ENCODE results near the gene ABCF3.
A peak's percentile ranks its signal among the peaks of the same experiment; 100 is the strongest.
"Not testable (repeated sequence)": the region's sequence is repeated elsewhere in the genome, so short reads cannot be mapped to it uniquely, and the experiment has no call there.

Gene ABCF3

DNA sequence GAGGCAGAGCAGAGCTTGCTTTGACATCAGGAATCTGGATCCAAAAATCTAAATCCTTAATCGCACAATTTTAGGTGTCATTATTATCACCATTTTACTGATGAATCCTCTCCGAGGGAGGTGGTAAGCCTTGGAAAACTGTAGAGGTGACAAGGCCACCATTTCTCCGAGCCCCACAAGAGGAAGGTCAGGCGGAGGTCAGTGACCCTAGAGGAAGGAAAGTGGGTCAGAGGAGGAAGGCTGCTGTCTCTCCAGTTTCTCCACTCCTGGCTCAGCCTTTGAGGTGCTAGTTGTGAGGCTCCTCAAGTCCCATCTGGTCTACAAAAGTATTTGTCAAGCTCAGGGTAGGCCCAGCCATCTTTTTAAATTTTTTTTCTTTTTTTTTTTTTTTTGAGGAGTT, 27.6 kb upstream of the ABCF3 start (continued):
- TF ChIP-seq, protein P1, sequence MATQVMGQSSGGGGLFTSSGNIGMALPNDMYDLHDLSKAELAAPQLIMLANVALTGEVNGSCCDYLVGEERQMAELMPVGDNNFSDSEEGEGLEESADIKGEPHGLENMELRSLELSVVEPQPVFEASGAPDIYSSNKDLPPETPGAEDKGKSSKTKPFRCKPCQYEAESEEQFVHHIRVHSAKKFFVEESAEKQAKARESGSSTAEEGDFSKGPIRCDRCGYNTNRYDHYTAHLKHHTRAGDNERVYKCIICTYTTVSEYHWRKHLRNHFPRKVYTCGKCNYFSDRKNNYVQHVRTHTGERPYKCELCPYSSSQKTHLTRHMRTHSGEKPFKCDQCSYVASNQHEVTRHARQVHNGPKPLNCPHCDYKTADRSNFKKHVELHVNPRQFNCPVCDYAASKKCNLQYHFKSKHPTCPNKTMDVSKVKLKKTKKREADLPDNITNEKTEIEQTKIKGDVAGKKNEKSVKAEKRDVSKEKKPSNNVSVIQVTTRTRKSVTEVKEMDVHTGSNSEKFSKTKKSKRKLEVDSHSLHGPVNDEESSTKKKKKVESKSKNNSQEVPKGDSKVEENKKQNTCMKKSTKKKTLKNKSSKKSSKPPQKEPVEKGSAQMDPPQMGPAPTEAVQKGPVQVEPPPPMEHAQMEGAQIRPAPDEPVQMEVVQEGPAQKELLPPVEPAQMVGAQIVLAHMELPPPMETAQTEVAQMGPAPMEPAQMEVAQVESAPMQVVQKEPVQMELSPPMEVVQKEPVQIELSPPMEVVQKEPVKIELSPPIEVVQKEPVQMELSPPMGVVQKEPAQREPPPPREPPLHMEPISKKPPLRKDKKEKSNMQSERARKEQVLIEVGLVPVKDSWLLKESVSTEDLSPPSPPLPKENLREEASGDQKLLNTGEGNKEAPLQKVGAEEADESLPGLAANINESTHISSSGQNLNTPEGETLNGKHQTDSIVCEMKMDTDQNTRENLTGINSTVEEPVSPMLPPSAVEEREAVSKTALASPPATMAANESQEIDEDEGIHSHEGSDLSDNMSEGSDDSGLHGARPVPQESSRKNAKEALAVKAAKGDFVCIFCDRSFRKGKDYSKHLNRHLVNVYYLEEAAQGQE (tag by site-specific recombination; IDR thresholded peaks at IDR 0.05), result no peak
- TF ChIP-seq, protein P2, sequence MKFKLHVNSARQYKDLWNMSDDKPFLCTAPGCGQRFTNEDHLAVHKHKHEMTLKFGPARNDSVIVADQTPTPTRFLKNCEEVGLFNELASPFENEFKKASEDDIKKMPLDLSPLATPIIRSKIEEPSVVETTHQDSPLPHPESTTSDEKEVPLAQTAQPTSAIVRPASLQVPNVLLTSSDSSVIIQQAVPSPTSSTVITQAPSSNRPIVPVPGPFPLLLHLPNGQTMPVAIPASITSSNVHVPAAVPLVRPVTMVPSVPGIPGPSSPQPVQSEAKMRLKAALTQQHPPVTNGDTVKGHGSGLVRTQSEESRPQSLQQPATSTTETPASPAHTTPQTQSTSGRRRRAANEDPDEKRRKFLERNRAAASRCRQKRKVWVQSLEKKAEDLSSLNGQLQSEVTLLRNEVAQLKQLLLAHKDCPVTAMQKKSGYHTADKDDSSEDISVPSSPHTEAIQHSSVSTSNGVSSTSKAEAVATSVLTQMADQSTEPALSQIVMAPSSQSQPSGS (tag by site-specific recombination; IDR thresholded peaks at IDR 0.05; ENCODE audit: low read depth), result no peak
- TF ChIP-seq SCRT1 (tag by site-specific recombination; IDR thresholded peaks at IDR 0.05; ENCODE audit: borderline replicate concordance), result no peak
- TF ChIP-seq, protein P3, sequence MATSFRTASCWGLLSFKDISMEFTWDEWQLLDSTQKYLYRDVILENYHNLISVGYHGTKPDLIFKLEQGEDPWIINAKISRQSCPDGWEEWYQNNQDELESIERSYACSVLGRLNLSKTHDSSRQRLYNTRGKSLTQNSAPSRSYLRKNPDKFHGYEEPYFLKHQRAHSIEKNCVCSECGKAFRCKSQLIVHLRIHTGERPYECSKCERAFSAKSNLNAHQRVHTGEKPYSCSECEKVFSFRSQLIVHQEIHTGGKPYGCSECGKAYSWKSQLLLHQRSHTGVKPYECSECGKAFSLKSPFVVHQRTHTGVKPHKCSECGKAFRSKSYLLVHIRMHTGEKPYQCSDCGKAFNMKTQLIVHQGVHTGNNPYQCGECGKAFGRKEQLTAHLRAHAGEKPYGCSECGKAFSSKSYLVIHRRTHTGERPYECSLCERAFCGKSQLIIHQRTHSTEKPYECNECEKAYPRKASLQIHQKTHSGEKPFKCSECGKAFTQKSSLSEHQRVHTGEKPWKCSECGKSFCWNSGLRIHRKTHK (tag by site-specific recombination; IDR thresholded peaks at IDR 0.05), result no peak
- no peak for TF ChIP-seq GLI2 (tag by site-specific recombination; IDR thresholded peaks at IDR 0.05; ENCODE audit: borderline replicate concordance, low read depth)
- TF ChIP-seq ZNF248 (tag by site-specific recombination; IDR thresholded peaks at IDR 0.05), result no peak
- TF ChIP-seq, protein P4, sequence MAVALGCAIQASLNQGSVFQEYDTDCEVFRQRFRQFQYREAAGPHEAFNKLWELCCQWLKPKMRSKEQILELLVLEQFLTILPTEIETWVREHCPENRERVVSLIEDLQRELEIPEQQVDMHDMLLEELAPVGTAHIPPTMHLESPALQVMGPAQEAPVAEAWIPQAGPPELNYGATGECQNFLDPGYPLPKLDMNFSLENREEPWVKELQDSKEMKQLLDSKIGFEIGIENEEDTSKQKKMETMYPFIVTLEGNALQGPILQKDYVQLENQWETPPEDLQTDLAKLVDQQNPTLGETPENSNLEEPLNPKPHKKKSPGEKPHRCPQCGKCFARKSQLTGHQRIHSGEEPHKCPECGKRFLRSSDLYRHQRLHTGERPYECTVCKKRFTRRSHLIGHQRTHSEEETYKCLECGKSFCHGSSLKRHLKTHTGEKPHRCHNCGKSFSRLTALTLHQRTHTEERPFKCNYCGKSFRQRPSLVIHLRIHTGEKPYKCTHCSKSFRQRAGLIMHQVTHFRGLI (tag by site-specific recombination; IDR thresholded peaks at IDR 0.05), result no peak
- no peak for TF ChIP-seq ZNF202 (tag by site-specific recombination; IDR thresholded peaks at IDR 0.05; ENCODE audit: borderline replicate concordance)
- no peak for TF ChIP-seq ZNF670 (tag by site-specific recombination; IDR thresholded peaks at IDR 0.05; ENCODE audit: low read depth)
- TF ChIP-seq ZNF473 (tag by site-specific recombination; IDR thresholded peaks at IDR 0.05), result no peak

DNA sequence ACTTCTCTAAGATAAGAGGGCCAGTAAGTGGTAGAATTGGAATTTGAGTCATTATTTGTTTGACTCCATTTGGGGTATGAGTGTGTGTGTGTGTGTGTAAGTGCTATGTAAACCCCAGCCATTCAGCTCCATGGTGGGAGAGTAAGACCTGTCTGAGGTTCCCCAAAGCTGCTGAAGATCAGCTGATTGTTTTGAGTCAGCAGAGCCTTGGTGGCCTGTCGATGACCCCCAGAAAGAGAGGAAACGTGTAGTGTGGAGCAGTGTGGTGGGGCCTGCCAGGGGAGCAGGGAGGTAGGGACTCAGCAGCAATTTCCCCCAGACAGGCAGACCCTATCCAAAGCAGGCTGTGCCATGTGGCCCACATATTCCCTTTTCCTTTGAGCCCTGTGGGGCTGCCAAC, 25.5 kb upstream of the ABCF3 start:
- Histone ChIP-seq H3K27ac (ENCODE audit: extremely low read depth, low read depth, low read length) (no peak overlapping the region), H3K9me3 (ENCODE audit: control insufficient read depth, insufficient read depth, low read depth, low read length) (no peaks in the 10 kb centered on the region), H3K36me3 (ENCODE audit: control insufficient read depth in 2 of 2, insufficient read depth in 1 of 2, low read length in 2 of 2) (peaks cover 0 to 49% of the 10 kb centered on the region in 2 experiments; a peak in 2 of 3 replicates), H3K4me3 (ENCODE audit: low read depth, low read length) (no peak overlapping the region), H3K4me1 (ENCODE audit: control insufficient read depth, insufficient read depth, low read length) (no peaks in the 10 kb centered on the region)
- ChIA-PET POLR2A (interaction anchor here (1.6 kb wide), 1 partner anchor 14 kb away, joined by 5 read pairs; the partner anchor contains the start of gene AP2M1), CTCF (interaction anchor here (1.0 kb wide), 1 partner anchor 66 kb away, joined by 4 read pairs; no protein-coding TSS in a partner anchor)
- TF ChIP-seq ZNF350 (tag by site-specific recombination; IDR thresholded peaks at IDR 0.05) (no peak), GLIS1 (tag by site-specific recombination; IDR thresholded peaks at IDR 0.05) (peak; percentile 47; the same call in 1 of the 2 replicates)

DNA sequence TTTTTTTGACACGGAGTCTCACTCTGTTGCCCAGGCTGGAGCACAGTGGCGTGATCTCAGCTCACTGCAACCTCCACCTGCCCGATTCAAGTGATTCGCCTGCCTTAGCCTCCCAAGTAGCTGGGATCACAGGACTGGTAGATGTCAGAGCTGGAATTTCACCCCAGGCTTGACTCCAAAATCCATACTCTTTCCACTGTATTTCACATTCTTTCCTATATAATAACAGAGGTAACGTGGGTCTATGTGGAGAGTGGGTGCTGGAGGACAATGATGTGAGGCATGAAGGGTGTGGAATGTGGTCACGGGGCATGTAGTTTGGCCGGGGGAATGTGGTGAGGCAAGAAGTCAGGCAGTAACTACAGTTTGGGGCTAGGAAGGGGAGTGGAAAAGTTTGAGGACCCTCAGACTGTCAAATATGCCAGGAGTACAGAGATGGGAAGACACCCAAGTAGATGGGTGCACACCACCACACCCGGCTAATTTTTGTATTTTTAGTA, 23.4 kb upstream of the ABCF3 start:
- H3K9me3 ChIP-seq (ENCODE audit: control insufficient read depth, insufficient read depth, low read depth, low read length); CTCF ChIA-PET; H3K4me1 ChIP-seq (ENCODE audit: control insufficient read depth, insufficient read depth, low read length); H3K27ac ChIP-seq (ENCODE audit: extremely low read depth, low read depth, low read length); H3K4me3 ChIP-seq (ENCODE audit: low read depth, low read length): not testable (repeated sequence)
- POLR2A ChIA-PET, result interaction anchor here (2.2 kb wide), 1 partner anchor 10 kb away, joined by 4 read pairs; no protein-coding TSS in a partner anchor
- H3K36me3 ChIP-seq (ENCODE audit: control insufficient read depth in 2 of 2, insufficient read depth in 1 of 2, low read length in 2 of 2), result peaks cover 0 to 70% of the 10 kb centered on the region in 2 experiments; a peak in 2 of 3 replicates
